NCI-H1436 treated with DMSO at 0.1 percent for 48 hours (cell line): ENCODE measurements around the gene DKK3.

Source experiments
- DNase-seq: peaks from one replicate; lab custom pipeline; 2025; lab: John Stamatoyannopoulos, UW

The DKK3 gene

GRCh38 chr11:12003815-12004214 is 4.6 kb downstream of the DKK3 start:
- DNase-seq = no peak

GRCh38 chr11:12003336-12003735 is 5.1 kb downstream of the DKK3 start:
- DNase-seq = no peak

GRCh38 chr11:12001186-12001585 is 7.2 kb downstream of the DKK3 start:
- DNase-seq = peak; percentile 27

- no peak for DNase-seq
Observed at GRCh38 chr11:11998091-11998781, 10.2 kb downstream of the DKK3 start.

- DNase-seq = no peak
Observed at GRCh38 chr11:11997049-11997322, 11.4 kb downstream of the DKK3 start.

- DNase-seq = no peak
Observed at GRCh38 chr11:11996321-11997048, 11.9 kb downstream of the DKK3 start.

- no peak for DNase-seq
Observed at GRCh38 chr11:11995601-11996000, 12.8 kb downstream of the DKK3 start.

- DNase-seq = no peak
Observed at GRCh38 chr11:11993839-11994238, 14.6 kb downstream of the DKK3 start.

GRCh38 chr11:11992257-11993212 is 15.9 kb downstream of the DKK3 start:
- DNase-seq = no peak

GRCh38 chr11:11989774-11990744 is 18.4 kb downstream of the DKK3 start:
- DNase-seq = no peak

GRCh38 chr11:11988681-11989261 is 19.7 kb downstream of the DKK3 start:
- DNase-seq = no peak

- no peak for DNase-seq
Observed at GRCh38 chr11:11988099-11988651, 20.3 kb downstream of the DKK3 start.

GRCh38 chr11:11987503-11988022 is 20.9 kb downstream of the DKK3 start:
- DNase-seq = no peak

- DNase-seq = no peak
Observed at GRCh38 chr11:11985954-11986949, 22.2 kb downstream of the DKK3 start.

GRCh38 chr11:11985016-11985715 is 23.3 kb downstream of the DKK3 start:
- DNase-seq = no peak

GRCh38 chr11:11984563-11984962 is 23.9 kb downstream of the DKK3 start:
- no peak for DNase-seq

GRCh38 chr11:11983427-11983826 is 25.0 kb downstream of the DKK3 start:
- no peak for DNase-seq

GRCh38 chr11:11982975-11983374 is 25.5 kb downstream of the DKK3 start:
- DNase-seq = no peak

GRCh38 chr11:11982461-11982860 is 26.0 kb downstream of the DKK3 start:
- DNase-seq = no peak
